ENCODE results near the gene RAB11B.

- TF ChIP-seq CTCF (IDR thresholded peaks at IDR 0.05) (no peak), EP300 (IDR thresholded peaks at IDR 0.05) (no peak)
These were observed 62.4 kb downstream of the RAB11B start for GRCh38 chr19:8452446-8453123.

Measured in stomach (tissue), 4 donors.